ENCODE results near the gene CNTRL. TPM values are rescaled to one million over a fixed set of nuclear protein-coding genes. Genes with fewer than 3 reads are reported as not detected.

The CNTRL gene
- total and polyA plus RNA-seq, 2 experiments from 2014 or later, result 3.4 to 7.9 TPM

- no peaks in the 10 kb centered on the region for H3K4me1 ChIP-seq (ENCODE audit: insufficient read depth)
- WGBS (ENCODE audit: low lambda C conversion rate, missing lambda C conversion rate), result 96% methylated on average over 4 of the region's 4 CpGs
These were observed 83.2 kb downstream of the CNTRL start for GRCh38 chr9:121157939-121158338.

DNA sequence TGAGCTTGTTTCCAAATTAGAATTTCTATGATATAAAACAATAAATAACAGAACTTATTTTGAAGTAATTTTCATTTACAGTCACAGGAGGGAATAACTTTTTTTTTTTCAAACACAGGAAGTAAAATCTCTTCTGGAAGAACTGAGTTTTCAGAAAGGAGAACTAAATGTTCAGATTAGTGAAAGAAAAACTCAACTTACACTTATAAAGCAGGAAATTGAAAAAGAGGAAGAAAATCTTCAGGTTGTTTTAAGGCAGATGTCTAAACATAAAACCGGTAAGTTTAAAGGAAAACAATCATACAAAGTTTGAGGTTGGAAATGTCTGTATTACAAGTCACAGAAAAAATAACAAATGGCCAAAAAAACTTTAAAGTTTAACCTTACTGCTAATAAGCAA is 85.3 kb downstream of the CNTRL start:
- TF ChIP-seq, protein P1, sequence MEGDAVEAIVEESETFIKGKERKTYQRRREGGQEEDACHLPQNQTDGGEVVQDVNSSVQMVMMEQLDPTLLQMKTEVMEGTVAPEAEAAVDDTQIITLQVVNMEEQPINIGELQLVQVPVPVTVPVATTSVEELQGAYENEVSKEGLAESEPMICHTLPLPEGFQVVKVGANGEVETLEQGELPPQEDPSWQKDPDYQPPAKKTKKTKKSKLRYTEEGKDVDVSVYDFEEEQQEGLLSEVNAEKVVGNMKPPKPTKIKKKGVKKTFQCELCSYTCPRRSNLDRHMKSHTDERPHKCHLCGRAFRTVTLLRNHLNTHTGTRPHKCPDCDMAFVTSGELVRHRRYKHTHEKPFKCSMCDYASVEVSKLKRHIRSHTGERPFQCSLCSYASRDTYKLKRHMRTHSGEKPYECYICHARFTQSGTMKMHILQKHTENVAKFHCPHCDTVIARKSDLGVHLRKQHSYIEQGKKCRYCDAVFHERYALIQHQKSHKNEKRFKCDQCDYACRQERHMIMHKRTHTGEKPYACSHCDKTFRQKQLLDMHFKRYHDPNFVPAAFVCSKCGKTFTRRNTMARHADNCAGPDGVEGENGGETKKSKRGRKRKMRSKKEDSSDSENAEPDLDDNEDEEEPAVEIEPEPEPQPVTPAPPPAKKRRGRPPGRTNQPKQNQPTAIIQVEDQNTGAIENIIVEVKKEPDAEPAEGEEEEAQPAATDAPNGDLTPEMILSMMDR (IDR thresholded peaks at IDR 0.05; ENCODE audit: poor library complexity), result no peak
- TF ChIP-seq EZH2 (IDR thresholded peaks at IDR 0.05; ENCODE audit: borderline replicate concordance) (no peak), EZH2phosphoT487 (IDR thresholded peaks at IDR 0.05; ENCODE audit: low read depth, severe bottlenecking, unreplicated experiment) (no peak)
- no peaks in the 10 kb centered on the region for H3K36me3 ChIP-seq (replicated peaks; ENCODE audit: insufficient read depth, low read depth)
- H3K27me3 ChIP-seq, result no peaks in the 10 kb centered on the region
- no peaks in the 10 kb centered on the region for H3K79me2 ChIP-seq
- no peaks in the 10 kb centered on the region for H3K4me1 ChIP-seq (ENCODE audit: insufficient read depth)
- DNase-seq (ENCODE audit: low spot score), result no peak
- H2AFZ ChIP-seq, result no peak overlapping the region
- no peak overlapping the region for H3K4me3 ChIP-seq
- no peak overlapping the region for H3K4me2 ChIP-seq
- H3K9me2 ChIP-seq (replicated peaks; ENCODE audit: insufficient read depth), result no peaks in the 10 kb centered on the region
- H3K9me3 ChIP-seq (ENCODE audit: low read depth), result no peaks in the 10 kb centered on the region
- 88% methylated on average over 1 of the region's 1 CpG for WGBS (ENCODE audit: low lambda C conversion rate, missing lambda C conversion rate)
- H4K20me1 ChIP-seq (ENCODE audit: insufficient read depth, poor library complexity, severe bottlenecking), result no peaks in the 10 kb centered on the region
- no peak overlapping the region for H3K27ac ChIP-seq

More at GRCh38 chr9:121157939-121158338, 83.2 kb downstream of the CNTRL start:
- Histone ChIP-seq H3K4me2 (no peak overlapping the region), H4K20me1 (ENCODE audit: insufficient read depth, poor library complexity, severe bottlenecking) (no peaks in the 10 kb centered on the region), H2AFZ (no peak overlapping the region), H3K9me2 (replicated peaks; ENCODE audit: insufficient read depth) (no peaks in the 10 kb centered on the region), H3K79me2 (no peaks in the 10 kb centered on the region), H3K36me3 (replicated peaks; ENCODE audit: insufficient read depth, low read depth) (no peaks in the 10 kb centered on the region), H3K4me3 (no peak overlapping the region), H3K9me3 (ENCODE audit: low read depth) (no peaks in the 10 kb centered on the region), H3K27me3 (no peaks in the 10 kb centered on the region), H3K27ac (no peak overlapping the region)
- no peak for DNase-seq (ENCODE audit: low spot score)
- TF ChIP-seq, protein P1 (IDR thresholded peaks at IDR 0.05; ENCODE audit: poor library complexity), result no peak
- TF ChIP-seq EZH2 (IDR thresholded peaks at IDR 0.05; ENCODE audit: borderline replicate concordance), result no peak
- TF ChIP-seq EZH2phosphoT487 (IDR thresholded peaks at IDR 0.05; ENCODE audit: low read depth, severe bottlenecking, unreplicated experiment), result no peak

DNA sequence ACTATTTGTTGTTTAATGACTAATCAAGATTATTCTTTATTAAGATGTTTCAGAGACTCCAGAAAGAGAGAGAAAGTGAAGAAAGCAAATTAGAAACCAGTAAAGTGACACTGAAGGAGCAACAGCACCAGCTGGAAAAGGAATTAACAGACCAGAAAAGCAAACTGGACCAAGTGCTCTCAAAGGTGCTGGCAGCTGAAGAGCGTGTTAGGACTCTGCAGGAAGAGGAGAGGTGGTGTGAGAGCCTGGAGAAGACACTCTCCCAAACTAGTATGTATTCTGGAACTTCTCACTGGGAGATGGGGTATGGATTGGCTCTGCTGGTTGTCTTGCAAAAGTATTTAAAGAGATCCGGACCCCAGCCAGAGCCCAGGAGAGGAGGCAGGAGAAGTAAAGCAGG is 93.3 kb downstream of the CNTRL start:
- Histone ChIP-seq H3K27ac (no peak overlapping the region), H3K9me2 (replicated peaks; ENCODE audit: insufficient read depth) (no peaks in the 10 kb centered on the region), H3K4me3 (no peak overlapping the region), H3K36me3 (replicated peaks; ENCODE audit: insufficient read depth, low read depth) (no peaks in the 10 kb centered on the region), H3K27me3 (no peaks in the 10 kb centered on the region), H4K20me1 (ENCODE audit: insufficient read depth, poor library complexity, severe bottlenecking) (no peaks in the 10 kb centered on the region), H3K4me1 (ENCODE audit: insufficient read depth) (no peaks in the 10 kb centered on the region), H2AFZ (no peak overlapping the region), H3K4me2 (no peak overlapping the region), H3K9me3 (ENCODE audit: low read depth) (no peaks in the 10 kb centered on the region), H3K79me2 (no peaks in the 10 kb centered on the region)
- TF ChIP-seq, protein P1 (IDR thresholded peaks at IDR 0.05; ENCODE audit: poor library complexity), result no peak
- TF ChIP-seq EZH2 (IDR thresholded peaks at IDR 0.05; ENCODE audit: borderline replicate concordance) (no peak), EZH2phosphoT487 (IDR thresholded peaks at IDR 0.05; ENCODE audit: low read depth, severe bottlenecking, unreplicated experiment) (no peak)
- DNase-seq (ENCODE audit: low spot score), result no peak
- 92% methylated on average over 2 of the region's 2 CpGs for WGBS (ENCODE audit: low lambda C conversion rate, missing lambda C conversion rate)

Measured in hepatocyte (in vitro differentiated cells).